SU-DHL-6 (cell line): ENCODE measurements around the gene ATN1.
"Not testable (repeated sequence)": the region's sequence is repeated elsewhere in the genome, so short reads cannot be mapped to it uniquely, and the experiment has no call there.

ENCODE experiments used
- H2AFZ ChIP-seq: fragments of 200-600 bp; sonication (generic); 2 replicates; pipeline ENCODE4 v1.6.1; 2014; ENCODE audit warnings: low read depth, mild to moderate bottlenecking, moderate library complexity, mixed read lengths, antibody characterized with exemption, low read length; ENCODE audit not compliant: severe bottlenecking
- H3F3A ChIP-seq: fragments of 200-600 bp; shearing (Covaris generic); 2 replicates; pipeline ENCODE4 v1.6.0; 2016; ENCODE audit warnings: antibody characterized with exemption, mild to moderate bottlenecking; ENCODE audit not compliant: insufficient read depth
- H3K27ac ChIP-seq: fragments of 200-600 bp; sonication (generic); 2 replicates; pipeline ENCODE4 v1.5.1; 2016; ENCODE audit warnings: low read depth, mild to moderate bottlenecking, low read length, moderate library complexity, mixed read lengths
- H3K27me3 ChIP-seq: fragments of 200-600 bp; sonication (generic), shearing (Covaris generic); 2 replicates; pipeline ENCODE4 v1.6.0; 2014; ENCODE audit warnings: mild to moderate bottlenecking, low read length
- H3K36me3 ChIP-seq: fragments of 200-600 bp; sonication (generic); 2 replicates; pipeline ENCODE4 v1.6.1; 2014; ENCODE audit warnings: mild to moderate bottlenecking, low read length, mixed read lengths
- H3K4me2 ChIP-seq: fragments of 300-600, 200-600 bp; shearing (Covaris generic), sonication (generic); 2 replicates; pipeline ENCODE4 v1.6.0; 2014; ENCODE audit warnings: low read length, low read depth, mild to moderate bottlenecking; ENCODE audit not compliant: poor library complexity, severe bottlenecking
- H3K4me3 ChIP-seq: fragments of 200-600 bp; sonication (generic); 2 replicates; pipeline ENCODE4 v1.5.1; 2014; ENCODE audit warnings: antibody characterized with exemption, low read length, mild to moderate bottlenecking, mixed read lengths; ENCODE audit not compliant: insufficient read depth, poor library complexity, severe bottlenecking
- H3K79me2 ChIP-seq: fragments of 200-600 bp; sonication (generic); 2 replicates; pipeline ENCODE4 v1.6.1; 2014; ENCODE audit warnings: mild to moderate bottlenecking, low read length, moderate library complexity; ENCODE audit not compliant: insufficient read depth
- H3K9ac ChIP-seq: fragments of 200-600 bp; sonication (generic); 2 replicates; pipeline ENCODE4 v1.7.0; 2014; ENCODE audit warnings: mild to moderate bottlenecking, low read length
- H3K9me2 ChIP-seq: fragments of 200-600 bp; sonication (generic); replicated peaks from 2 replicates; pipeline ENCODE4 v1.6.1; 2014; ENCODE audit warnings: low read length; ENCODE audit not compliant: insufficient read depth
- H3K9me3 ChIP-seq: fragments of 200-600 bp; sonication (generic); 2 replicates; pipeline ENCODE4 v1.6.1; 2014; ENCODE audit warnings: low read length, mixed read lengths; ENCODE audit not compliant: insufficient read depth
- H4K20me1 ChIP-seq: fragments of 200-600 bp; sonication (generic); 2 replicates; pipeline ENCODE4 v1.6.1; 2014; ENCODE audit warnings: low read depth, mild to moderate bottlenecking, antibody characterized with exemption, low read length, moderate library complexity, mixed read lengths
- EZH2phosphoT487 ChIP-seq: fragments of 200-600 bp; sonication (generic), shearing (Covaris generic); conservative IDR thresholded peaks from 2 replicates; pipeline ENCODE4 v1.6.1; 2018; ENCODE audit warnings: mild to moderate bottlenecking, antibody characterized with exemption, low read length, moderate library complexity, mixed read lengths
- TF ChIP-seq, protein P1 (sequence below): fragments of 200-600 bp; sonication (generic); IDR thresholded peaks from one replicate; pipeline ENCODE4 v1.5.1; 2017; ENCODE audit warnings: antibody characterized with exemption, mild to moderate bottlenecking, low read length, moderate library complexity; ENCODE audit not compliant: insufficient read depth, poor library complexity, severe bottlenecking

Gene ATN1

DNA sequence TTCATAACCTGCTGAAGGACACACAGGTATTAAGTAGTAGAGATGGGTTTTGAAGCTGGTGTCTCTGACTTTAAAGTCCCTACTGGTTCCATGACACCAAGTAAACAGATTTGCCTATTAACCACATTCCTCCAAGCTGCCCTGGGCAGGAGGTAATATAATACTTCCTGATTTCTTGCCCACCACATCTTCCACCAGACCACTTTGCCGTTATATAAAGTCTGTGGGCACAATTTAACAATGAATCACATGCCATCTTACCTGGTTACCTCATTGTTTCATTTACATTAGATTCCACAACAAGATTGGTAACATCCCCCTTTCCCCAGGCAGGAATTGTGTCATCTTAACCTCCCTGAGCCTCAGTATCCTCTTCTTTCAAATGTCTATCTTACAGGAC, 24.0 kb upstream of the ATN1 start:
- H2AFZ ChIP-seq: peak overlapping the region; percentile 92
- H3K9ac ChIP-seq: no peak overlapping the region
- H3K36me3 ChIP-seq: no peaks in the 10 kb centered on the region
- H3K27ac ChIP-seq: no peak overlapping the region
- H3K9me2 ChIP-seq: no peaks in the 10 kb centered on the region
- H3F3A ChIP-seq: no peaks in the 10 kb centered on the region
- no peaks in the 10 kb centered on the region for H4K20me1 ChIP-seq
- no peaks in the 10 kb centered on the region for H3K27me3 ChIP-seq
- peak overlapping the region; percentile 99 for H3K4me2 ChIP-seq
- H3K9me3 ChIP-seq: no peaks in the 10 kb centered on the region
- TF ChIP-seq EZH2phosphoT487: no peak
- TF ChIP-seq, protein P1, sequence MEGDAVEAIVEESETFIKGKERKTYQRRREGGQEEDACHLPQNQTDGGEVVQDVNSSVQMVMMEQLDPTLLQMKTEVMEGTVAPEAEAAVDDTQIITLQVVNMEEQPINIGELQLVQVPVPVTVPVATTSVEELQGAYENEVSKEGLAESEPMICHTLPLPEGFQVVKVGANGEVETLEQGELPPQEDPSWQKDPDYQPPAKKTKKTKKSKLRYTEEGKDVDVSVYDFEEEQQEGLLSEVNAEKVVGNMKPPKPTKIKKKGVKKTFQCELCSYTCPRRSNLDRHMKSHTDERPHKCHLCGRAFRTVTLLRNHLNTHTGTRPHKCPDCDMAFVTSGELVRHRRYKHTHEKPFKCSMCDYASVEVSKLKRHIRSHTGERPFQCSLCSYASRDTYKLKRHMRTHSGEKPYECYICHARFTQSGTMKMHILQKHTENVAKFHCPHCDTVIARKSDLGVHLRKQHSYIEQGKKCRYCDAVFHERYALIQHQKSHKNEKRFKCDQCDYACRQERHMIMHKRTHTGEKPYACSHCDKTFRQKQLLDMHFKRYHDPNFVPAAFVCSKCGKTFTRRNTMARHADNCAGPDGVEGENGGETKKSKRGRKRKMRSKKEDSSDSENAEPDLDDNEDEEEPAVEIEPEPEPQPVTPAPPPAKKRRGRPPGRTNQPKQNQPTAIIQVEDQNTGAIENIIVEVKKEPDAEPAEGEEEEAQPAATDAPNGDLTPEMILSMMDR: no peak
- H3K4me3 ChIP-seq: no peak overlapping the region
- no peaks in the 10 kb centered on the region for H3K79me2 ChIP-seq

DNA sequence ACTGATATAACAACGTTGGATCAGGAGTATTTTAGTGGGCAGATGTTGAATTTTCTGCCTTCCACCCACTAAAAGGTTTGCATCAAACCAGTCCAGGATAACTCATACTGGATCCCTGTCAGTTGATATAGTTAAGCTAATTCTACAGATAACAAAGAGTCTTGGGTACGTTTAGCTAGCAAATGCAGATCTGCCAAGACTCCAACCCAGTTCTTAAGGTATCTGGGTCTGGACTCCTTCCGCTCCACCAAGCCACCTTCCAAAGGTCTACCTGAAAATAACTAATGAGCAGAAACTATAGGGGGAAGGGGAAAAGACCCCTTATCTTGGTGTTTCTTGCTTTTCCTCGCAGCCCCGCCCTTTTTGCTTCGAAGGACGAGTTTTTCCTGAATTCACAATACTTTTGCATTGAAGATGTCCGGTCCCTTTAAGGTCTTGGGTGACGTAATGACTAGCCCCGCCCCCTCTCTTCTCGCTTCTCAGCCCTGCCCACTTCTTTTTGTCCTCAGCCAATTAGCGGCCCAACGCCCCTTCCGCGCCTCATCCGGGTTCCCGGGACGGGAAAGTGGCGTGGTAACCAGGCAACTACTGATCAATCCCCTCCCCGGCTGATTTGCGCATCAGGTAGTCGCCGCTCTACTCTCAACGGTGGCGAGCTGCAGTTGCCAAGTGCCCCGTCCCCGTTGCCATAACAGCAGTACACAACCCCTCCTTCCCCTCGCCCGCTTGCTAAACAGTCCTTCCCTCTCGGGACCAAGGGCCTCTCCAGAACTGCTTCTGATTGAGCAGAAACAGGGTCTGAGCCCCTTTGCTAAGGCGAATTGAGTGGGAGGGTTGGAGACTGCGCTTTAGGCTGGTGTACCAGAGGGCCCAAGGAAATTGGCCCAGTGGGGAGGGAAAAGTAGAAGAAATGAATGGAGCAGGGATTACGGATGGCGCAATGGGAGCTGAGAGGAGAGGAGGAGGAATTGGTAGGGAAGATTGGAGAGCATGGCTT, 23.2 kb upstream of the ATN1 start, which contains the start of gene LRRC23:
Gene LRRC23 (plus strand): TSS at position 543 of the 997 bp plus-strand sequence. CDS start 812 bp downstream, outside the sequence.
- H3F3A ChIP-seq: no peaks in the 10 kb centered on the region
- H3K79me2 ChIP-seq: no peaks in the 10 kb centered on the region
- H4K20me1 ChIP-seq: no peaks in the 10 kb centered on the region
- H3K27me3 ChIP-seq: no peaks in the 10 kb centered on the region
- peak within 1 kb of the TSS; percentile 95 for H3K4me3 ChIP-seq
- TF ChIP-seq, protein P1: no peak
- no peak for TF ChIP-seq EZH2phosphoT487
- H3K27ac ChIP-seq: no peak within 1 kb of the TSS
- peak within 1 kb of the TSS; percentile 83 for H3K9ac ChIP-seq
- no peaks in the 10 kb centered on the region for H3K9me2 ChIP-seq
- no peaks in the 10 kb centered on the region for H3K36me3 ChIP-seq
- H2AFZ ChIP-seq: peak within 1 kb of the TSS; percentile 92
- peak within 1 kb of the TSS; percentile 99 for H3K4me2 ChIP-seq
- no peaks in the 10 kb centered on the region for H3K9me3 ChIP-seq

DNA sequence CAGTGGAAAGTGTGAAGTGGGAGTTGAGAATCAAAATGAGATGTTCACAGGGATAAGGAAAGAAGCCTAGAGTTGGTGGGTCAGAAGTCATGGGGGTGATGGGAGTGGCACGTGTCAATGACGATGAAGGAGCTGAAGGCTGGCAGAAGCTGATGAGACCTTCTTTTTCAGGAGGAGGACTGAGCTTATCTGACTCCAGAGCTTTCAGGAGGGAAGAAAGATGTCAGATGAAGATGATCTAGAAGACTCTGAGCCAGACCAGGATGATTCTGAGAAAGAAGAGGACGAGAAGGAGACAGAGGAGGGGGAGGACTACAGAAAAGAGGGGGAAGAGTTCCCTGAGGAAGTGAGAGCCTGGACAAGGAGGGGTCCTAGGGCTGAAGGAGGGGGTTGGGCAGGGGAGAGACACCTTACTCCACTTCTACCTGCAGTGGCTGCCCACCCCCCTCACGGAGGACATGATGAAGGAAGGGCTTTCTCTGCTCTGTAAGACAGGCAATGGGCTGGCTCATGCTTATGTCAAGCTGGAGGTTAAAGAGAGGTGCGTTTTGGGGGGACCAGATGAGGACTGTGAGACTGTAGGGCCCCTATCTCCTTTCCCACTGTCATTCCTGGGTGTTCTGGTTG, 22.2 kb upstream of the ATN1 start:
- Histone ChIP-seq H2AFZ (no peak overlapping the region), H4K20me1 (no peaks in the 10 kb centered on the region), H3K4me2 (peak overlapping the region; percentile 99), H3K9me2 (no peaks in the 10 kb centered on the region), H3K79me2 (no peaks in the 10 kb centered on the region), H3K9me3 (no peaks in the 10 kb centered on the region), H3K27ac (no peak overlapping the region), H3F3A (no peaks in the 10 kb centered on the region), H3K9ac (peak overlapping the region; percentile 83), H3K27me3 (no peaks in the 10 kb centered on the region), H3K4me3 (peak overlapping the region; percentile 95), H3K36me3 (no peaks in the 10 kb centered on the region)
- no peak for TF ChIP-seq EZH2phosphoT487
- TF ChIP-seq, protein P1: no peak

DNA sequence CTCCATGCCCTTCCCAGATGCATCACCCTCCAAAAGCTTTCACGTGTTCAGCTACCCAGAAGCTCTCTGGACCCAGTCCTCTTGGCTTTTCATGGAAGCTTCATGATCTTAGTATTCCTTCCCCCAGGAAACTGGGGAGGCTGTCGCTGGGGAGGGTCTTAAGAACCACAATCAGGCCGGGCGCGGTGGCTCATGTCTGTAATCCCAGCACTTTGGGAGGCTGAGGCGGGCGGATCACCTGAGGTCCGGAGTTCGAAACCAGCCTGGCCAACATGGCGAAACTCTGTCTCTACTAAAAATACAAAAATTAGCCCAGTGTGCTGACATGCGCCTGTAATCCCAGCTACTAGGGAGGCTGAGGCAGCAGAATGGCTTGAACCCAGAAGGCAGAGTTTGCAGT, 19.6 kb upstream of the ATN1 start:
- not testable (repeated sequence) for H4K20me1 ChIP-seq, H3F3A ChIP-seq, H2AFZ ChIP-seq

More for the DNA sequence above, 19.6 kb upstream of the ATN1 start:
- H3K4me3 ChIP-seq, H3K9ac ChIP-seq, H3K79me2 ChIP-seq, H3K9me3 ChIP-seq, H3K4me2 ChIP-seq, H3K27me3 ChIP-seq, H3K9me2 ChIP-seq, H3K36me3 ChIP-seq, H3K27ac ChIP-seq: not testable (repeated sequence)
